HEK293T (cell line): ENCODE data around the gene ETNPPL.

ENCODE experiments used
- ARNT ChIP-seq: fragments of 450-650 bp; IDR thresholded peaks from 2 replicates; pipeline ENCODE4 v1.6.1; 2017; ENCODE audit warnings: mild to moderate bottlenecking
- BHLHE40 ChIP-seq: fragments of 450-650 bp; IDR thresholded peaks from 2 replicates; pipeline ENCODE4 v1.6.1; 2016; ENCODE audit warnings: mild to moderate bottlenecking, moderate library complexity, borderline replicate concordance
- ELF4 ChIP-seq: fragments of 450-650 bp; IDR thresholded peaks from 2 replicates; pipeline ENCODE4 v1.6.1; 2017; ENCODE audit warnings: antibody characterized with exemption
- FOXA1 ChIP-seq: fragments of 450-650 bp; IDR thresholded peaks from 2 replicates; pipeline ENCODE4 v1.6.1; 2016; ENCODE audit warnings: mild to moderate bottlenecking
- FOXK2 ChIP-seq: fragments of 450-650 bp; IDR thresholded peaks from 2 replicates; pipeline ENCODE4 v1.6.1; 2016; ENCODE audit warnings: mild to moderate bottlenecking
- FOXM1 ChIP-seq: fragments of 450-650 bp; IDR thresholded peaks from 2 replicates; pipeline ENCODE4 v1.6.1; 2017; ENCODE audit warnings: mild to moderate bottlenecking, borderline replicate concordance
- HDGF ChIP-seq: fragments of 450-650 bp; IDR thresholded peaks from 2 replicates; pipeline ENCODE4 v1.6.1; 2017; ENCODE audit warnings: antibody characterized with exemption, borderline replicate concordance
- LEF1 ChIP-seq: fragments of 450-650 bp; IDR thresholded peaks from 2 replicates; pipeline ENCODE4 v1.6.1; 2017; ENCODE audit warnings: mild to moderate bottlenecking, borderline replicate concordance
- NFRKB ChIP-seq: fragments of 450-650 bp; IDR thresholded peaks from 2 replicates; pipeline ENCODE4 v1.6.1; 2016; ENCODE audit warnings: mild to moderate bottlenecking, moderate library complexity
- SP1 ChIP-seq: fragments of 450-650 bp; IDR thresholded peaks from 2 replicates; pipeline ENCODE4 v1.6.1; 2017
- SUZ12 ChIP-seq: fragments of 450-650 bp; IDR thresholded peaks from 2 replicates; pipeline ENCODE4 v1.6.1; 2016; ENCODE audit warnings: mild to moderate bottlenecking
- TARDBP ChIP-seq: fragments of 450-650 bp; IDR thresholded peaks from 2 replicates; pipeline ENCODE4 v1.6.1; 2016
- ZNF384 ChIP-seq: fragments of 450-650 bp; IDR thresholded peaks from 2 replicates; pipeline ENCODE4 v1.6.1; 2016
- TF ChIP-seq, protein P1 (sequence below): fragments of 450-650 bp; IDR thresholded peaks from 2 replicates; pipeline ENCODE4 v1.6.1; 2016

DNA sequence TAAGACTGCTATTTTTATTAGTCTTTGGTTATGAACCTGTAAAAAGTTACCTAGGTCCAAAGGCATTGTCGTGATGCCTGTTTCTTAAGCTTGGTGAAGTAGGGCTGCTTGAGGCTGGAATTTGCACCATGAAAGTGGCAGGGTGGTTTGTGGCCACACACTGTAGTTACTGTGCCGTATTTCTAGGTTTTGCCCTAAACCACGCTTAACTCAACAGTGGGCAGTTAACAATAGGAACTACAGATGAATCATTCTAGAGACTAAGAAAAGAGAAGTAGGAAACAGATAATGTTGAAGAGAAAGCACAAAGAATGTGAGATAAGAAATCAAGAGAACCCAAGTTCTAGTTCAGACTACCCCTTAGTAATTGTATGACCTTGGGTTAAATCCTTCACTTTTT is 11.5 kb downstream of the ETNPPL start:
- no peak for TF ChIP-seq FOXK2
- no peak for TF ChIP-seq SUZ12
- no peak for TF ChIP-seq SP1
- no peak for TF ChIP-seq FOXM1
- no peak for TF ChIP-seq BHLHE40
- no peak for TF ChIP-seq ARNT
- no peak for TF ChIP-seq NFRKB
- no peak for TF ChIP-seq ELF4
- no peak for TF ChIP-seq HDGF
- TF ChIP-seq TARDBP = no peak
- no peak for TF ChIP-seq ZNF384
- TF ChIP-seq FOXA1 = no peak
- no peak for TF ChIP-seq LEF1
- TF ChIP-seq, protein P1, sequence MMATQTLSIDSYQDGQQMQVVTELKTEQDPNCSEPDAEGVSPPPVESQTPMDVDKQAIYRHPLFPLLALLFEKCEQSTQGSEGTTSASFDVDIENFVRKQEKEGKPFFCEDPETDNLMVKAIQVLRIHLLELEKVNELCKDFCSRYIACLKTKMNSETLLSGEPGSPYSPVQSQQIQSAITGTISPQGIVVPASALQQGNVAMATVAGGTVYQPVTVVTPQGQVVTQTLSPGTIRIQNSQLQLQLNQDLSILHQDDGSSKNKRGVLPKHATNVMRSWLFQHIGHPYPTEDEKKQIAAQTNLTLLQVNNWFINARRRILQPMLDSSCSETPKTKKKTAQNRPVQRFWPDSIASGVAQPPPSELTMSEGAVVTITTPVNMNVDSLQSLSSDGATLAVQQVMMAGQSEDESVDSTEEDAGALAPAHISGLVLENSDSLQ = no peak
